Medulla oblongata (tissue), 1 donor: ENCODE results near the gene GIPR.
"Not testable (repeated sequence)": the region's sequence is repeated elsewhere in the genome, so short reads cannot be mapped to it uniquely, and the experiment has no call there.

Source experiments
- DNase-seq: peaks from one replicate; pipeline ENCODE4 v3.0.0-alpha.2; 2015; ENCODE audit errors: extremely low spot score

GIPR gene

DNA sequence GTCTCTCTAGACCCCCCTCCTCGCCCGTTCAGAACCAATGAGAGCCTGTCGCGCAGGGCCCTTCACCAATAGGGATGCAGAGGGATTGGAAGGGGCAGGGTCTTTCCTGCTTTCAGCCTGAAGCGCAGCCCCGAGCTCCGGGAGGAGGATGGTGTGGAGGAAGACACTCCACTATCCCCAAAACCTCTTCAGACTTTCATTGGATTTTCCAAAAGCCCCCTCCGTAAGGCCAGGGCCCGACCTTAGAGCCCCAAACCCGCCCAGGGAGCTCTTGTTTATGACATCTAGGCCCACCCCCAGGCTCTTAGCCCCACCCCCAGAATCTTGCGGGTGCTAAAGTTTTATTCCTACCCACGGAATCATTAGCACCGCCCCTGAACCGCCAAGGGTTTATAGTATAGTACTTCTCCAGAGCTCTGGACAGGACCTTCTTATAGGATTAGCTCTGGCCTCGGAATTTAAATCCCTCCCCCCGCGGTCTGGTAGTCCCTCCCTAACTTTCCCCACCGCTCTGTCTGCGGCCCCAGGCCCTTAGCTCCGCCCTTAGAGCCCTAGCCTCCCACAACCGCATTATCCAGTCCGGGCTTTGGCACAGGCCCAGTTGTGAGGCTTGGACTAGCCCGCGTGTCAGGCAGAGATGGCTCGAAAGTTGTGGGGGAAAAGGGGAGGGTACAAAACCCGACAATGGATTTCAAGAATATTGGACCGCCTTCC is 22.2 kb upstream of the GIPR start:
- DNase-seq = peak; percentile 97

DNA sequence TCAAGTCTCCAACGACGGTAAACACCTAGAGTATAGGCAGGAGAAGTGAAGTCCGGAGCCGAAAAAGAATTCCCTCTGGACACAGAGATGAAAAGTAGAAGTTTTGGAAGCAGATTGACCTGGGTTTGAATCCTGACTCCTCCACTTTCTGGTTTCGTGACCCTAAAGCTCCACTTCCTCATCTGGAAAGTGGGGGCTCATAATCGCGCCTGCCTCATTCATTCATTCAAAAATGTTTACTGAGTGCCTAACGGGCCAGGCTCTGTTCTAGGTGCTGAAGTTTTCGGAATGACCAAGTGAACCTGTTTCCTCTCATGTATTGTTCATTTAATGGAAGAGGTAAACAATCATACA is 21.7 kb upstream of the GIPR start:
- no peak for DNase-seq

- no peak for DNase-seq
Observed at GRCh38 chr19:45650722-45651121, 17.3 kb upstream of the GIPR start.

GRCh38 chr19:45653634-45654033 is 14.4 kb upstream of the GIPR start:
- no peak for DNase-seq

DNA sequence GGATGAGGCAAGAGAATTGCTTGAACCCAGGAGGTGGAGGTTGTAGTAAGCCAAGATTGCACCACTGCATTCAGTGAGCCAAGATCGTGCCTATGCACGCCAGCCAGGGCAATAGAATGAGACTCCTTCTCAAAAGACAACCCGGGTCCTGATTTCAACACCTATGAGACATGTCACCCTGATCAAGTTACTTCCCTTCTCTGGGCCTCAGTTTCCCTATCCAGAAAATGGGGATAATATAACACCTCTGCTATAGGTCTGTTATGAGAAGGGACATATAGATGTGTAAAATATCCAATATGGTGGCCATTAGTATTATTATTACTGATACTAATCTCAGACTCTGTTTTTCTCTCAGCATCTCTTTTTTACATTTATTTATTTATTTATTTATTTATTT is 12.9 kb upstream of the GIPR start:
- no peak for DNase-seq

- no peak for DNase-seq
Observed at GRCh38 chr19:45657520-45658167, 10.4 kb upstream of the GIPR start.

DNA sequence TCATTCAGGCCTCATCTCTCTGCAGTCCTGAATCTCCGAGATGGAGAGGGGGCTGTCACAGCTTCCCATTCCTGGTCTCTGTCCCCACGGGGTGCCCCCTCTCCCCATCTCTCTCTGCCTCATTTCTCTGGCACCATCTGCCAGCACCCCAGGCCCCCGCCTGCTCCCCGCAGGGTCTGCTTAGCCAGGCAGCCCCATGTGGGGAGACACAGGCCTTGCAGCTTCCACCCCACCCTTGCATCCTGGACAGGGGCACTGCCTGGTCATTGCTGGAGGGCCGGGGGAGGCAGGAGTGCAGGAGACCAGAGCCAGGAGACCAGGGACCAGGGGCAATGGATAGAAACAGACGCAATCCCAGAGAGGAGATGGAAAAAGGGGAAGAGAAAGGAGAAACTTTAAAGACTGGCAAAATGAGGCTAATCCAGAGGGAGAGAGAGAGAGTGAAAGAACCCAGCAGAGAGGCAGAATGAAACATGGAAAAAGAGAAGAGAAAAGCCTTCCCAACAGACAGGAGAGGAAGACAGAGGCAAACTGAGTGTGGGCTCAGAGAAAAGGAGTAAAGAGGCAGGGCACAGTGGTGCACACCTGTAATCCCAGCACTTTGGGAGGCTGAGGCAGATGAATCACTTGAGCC is 8.8 kb upstream of the GIPR start:
- DNase-seq = no peak

DNA sequence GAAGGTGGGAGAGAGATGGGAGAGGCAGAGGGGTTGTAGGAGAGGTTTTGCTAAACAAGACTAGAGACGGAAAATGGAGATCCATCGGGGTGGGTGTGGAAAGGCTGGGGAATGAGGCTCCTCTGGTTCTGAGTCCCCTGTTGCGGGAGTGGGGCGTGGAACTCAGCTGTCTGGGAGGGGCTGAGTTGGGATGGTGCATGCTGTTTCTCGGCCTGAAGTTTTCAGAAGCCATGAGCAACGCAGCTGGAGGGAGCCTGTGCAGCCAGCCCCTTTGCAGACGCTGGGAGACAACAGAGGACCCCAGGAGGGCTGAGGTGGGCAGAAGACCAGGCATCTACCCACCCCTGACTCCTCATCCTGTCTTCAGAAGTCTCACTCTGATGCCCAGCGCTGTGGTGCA is 7.4 kb upstream of the GIPR start:
- no peak for DNase-seq

DNA sequence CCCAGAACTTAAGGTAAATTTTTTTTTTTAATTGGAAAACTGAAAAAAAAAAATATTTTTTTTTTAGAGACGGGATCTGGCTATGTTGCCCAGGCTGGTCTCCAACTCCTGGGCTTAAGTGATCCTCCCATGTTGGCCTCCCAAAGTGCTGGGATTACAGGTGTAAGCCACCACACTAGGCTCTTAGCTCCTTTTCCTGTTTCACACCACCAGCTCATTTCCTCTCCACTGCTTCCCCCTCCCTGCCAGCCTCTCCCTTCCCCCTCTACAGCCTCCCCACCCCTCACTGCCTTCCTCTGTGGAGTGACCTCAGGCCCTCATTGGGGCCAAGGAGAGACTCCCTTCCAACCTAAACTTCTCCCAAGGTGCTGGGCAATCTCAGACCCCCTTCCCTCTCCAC is 4.2 kb upstream of the GIPR start:
- no peak for DNase-seq

GRCh38 chr19:45664575-45664974 is 3.4 kb upstream of the GIPR start:
- DNase-seq = no peak

DNA sequence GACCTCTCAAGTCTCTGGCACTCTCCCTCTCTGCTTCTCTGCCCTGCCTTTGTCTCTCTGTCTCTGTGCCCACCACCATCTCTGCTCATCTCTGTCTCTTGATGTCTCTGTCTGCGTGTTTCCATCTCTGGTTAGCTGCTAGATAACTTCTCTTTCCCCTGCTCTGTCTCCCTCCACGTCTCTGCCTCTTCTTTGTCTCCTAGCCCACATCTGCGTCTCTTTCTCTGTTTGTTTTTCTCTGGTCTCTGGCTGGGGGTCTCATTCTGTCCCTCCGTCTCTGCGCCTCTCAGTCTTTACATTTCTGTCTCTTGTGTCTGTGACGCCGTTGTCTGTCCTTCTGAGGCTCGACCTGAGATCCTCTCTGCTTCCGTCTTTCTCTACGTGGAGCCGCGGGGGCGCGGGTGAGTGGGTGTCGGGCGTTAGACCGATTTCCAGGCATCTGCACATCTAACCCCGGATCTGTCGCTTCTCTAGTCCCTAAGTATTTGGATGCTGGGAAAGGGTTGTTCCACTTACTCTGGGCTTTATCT is 386 bp downstream of the GIPR start:
- DNase-seq = no peak

DNA sequence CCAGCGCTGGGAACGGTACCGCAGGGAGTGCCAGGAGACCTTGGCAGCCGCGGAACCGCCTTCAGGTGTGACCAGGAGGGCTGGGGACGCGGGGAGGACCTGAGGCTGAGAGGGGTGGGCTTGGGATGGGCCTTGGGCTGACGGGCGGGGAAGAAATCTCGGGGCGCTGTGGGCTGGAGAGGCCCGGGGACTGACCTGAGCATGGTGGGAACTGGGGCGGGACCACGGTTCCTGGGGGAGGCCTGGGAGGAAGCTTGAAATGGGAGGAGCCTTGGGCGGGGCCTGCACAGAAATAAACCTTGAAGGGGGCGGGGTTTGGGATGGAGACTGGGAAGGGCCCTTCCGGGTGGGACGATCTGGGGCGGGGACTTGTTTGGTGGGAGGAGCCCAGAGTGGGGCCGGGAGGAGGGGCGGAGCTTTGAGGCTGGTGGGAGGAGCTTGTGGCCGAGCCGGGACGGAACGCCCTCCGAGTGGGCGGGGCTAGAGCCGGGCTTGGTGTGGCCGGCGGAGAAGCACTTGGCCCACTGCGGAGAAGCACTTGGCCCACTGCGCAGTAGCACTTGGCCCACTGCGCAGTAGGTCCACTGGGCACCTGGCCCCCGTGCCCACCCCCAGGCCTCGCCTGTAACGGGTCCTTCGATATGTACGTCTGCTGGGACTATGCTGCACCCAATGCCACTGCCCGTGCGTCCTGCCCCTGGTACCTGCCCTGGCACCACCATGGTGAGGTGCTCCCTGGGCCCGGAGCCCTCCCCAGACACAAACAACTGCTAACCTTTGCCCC is 2.8 kb downstream of the GIPR start:
- DNase-seq = peak; percentile 64

GRCh38 chr19:45674946-45675345 is 6.9 kb downstream of the GIPR start:
- DNase-seq = no peak

- DNase-seq = no peak
Observed at GRCh38 chr19:45676851-45677263, 8.8 kb downstream of the GIPR start.

- DNase-seq = peak; percentile 62
Observed at GRCh38 chr19:45677351-45678230, 9.6 kb downstream of the GIPR start.

GRCh38 chr19:45681391-45682015 is 13.5 kb downstream of the GIPR start:
- peak; percentile 88 for DNase-seq

- no peak for DNase-seq
Observed at GRCh38 chr19:45682117-45682516, 14.1 kb downstream of the GIPR start.

- DNase-seq = no peak
Observed at GRCh38 chr19:45682908-45683307, 14.9 kb downstream of the GIPR start.

- not testable (repeated sequence) for DNase-seq
Observed at GRCh38 chr19:45685045-45685444, 17.0 kb downstream of the GIPR start.

DNA sequence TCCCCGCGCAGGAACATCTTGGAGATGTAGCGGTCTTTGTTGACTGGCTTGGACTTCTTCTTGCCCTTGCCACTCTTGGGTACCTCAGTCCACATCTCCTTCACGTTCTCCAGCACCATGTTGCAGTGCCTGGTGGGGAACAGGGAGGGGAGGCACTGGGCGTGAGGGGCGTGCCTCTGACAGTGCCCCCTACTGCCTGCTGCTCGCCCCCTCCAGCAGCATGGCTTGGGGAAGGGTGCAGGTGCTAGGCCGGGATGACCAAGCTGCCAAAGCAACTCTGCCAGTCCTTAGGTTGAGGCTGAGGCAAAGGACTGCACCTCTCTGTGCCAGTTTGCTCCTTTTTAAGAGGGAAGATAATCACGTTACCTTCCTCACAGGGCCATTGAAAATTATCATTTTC is 19.6 kb downstream of the GIPR start:
- no peak for DNase-seq
